ENCODE results near the gene C16orf78.

Gene C16orf78

GRCh38 chr16:49398761-49399160 lies 25.2 kb downstream of the C16orf78 start:
- no peak for DNase-seq

GRCh38 chr16:49399594-49400364 lies 26.2 kb downstream of the C16orf78 start:
- DNase-seq, result no peak

- DNase-seq, result no peak
Measured at GRCh38 chr16:49400611-49401010, 27.0 kb downstream of the C16orf78 start.

GRCh38 chr16:49405123-49405522 lies 31.5 kb downstream of the C16orf78 start:
- no peak for DNase-seq

- DNase-seq, result no peak
Measured at GRCh38 chr16:49405530-49405929, 31.9 kb downstream of the C16orf78 start.

GRCh38 chr16:49407873-49408550 lies 34.4 kb downstream of the C16orf78 start:
- DNase-seq, result peak; percentile 66

- DNase-seq, result no peak
Measured at GRCh38 chr16:49409121-49409520, 35.5 kb downstream of the C16orf78 start.

GRCh38 chr16:49410226-49410625 lies 36.6 kb downstream of the C16orf78 start:
- no peak for DNase-seq

- DNase-seq, result no peak
Measured at GRCh38 chr16:49411121-49411970, 37.7 kb downstream of the C16orf78 start.

GRCh38 chr16:49414671-49415070 lies 41.1 kb downstream of the C16orf78 start:
- no peak for DNase-seq

GRCh38 chr16:49415083-49415482 lies 41.5 kb downstream of the C16orf78 start:
- no peak for DNase-seq

GRCh38 chr16:49416001-49416675 lies 42.5 kb downstream of the C16orf78 start:
- DNase-seq, result no peak

GRCh38 chr16:49417354-49417753 lies 43.8 kb downstream of the C16orf78 start:
- no peak for DNase-seq

- DNase-seq, result no peak
Measured at GRCh38 chr16:49419006-49419405, 45.4 kb downstream of the C16orf78 start.

- no peak for DNase-seq
Measured at GRCh38 chr16:49419862-49420261, 46.3 kb downstream of the C16orf78 start.

GRCh38 chr16:49422896-49423295 lies 49.3 kb downstream of the C16orf78 start:
- DNase-seq, result no peak

- no peak for DNase-seq
Measured at GRCh38 chr16:49424961-49425360, 51.4 kb downstream of the C16orf78 start.

GRCh38 chr16:49427771-49428170 lies 54.2 kb downstream of the C16orf78 start:
- no peak for DNase-seq

- DNase-seq, result no peak
Measured at GRCh38 chr16:49428808-49429207, 55.2 kb downstream of the C16orf78 start.

GRCh38 chr16:49431040-49431439 lies 57.4 kb downstream of the C16orf78 start:
- no peak for DNase-seq

GRCh38 chr16:49431591-49432290 lies 58.1 kb downstream of the C16orf78 start:
- no peak for DNase-seq

- DNase-seq, result no peak
Measured at GRCh38 chr16:49434733-49435132, 61.1 kb downstream of the C16orf78 start.

Measured in EL (cell line).